AG10803 (cell line): ENCODE results near the gene NAA80.

Experiments used
- DNase-seq: peaks from one replicate; pipeline ENCODE4 v3.0.0; 2010; ENCODE audit warnings: low read depth
- H3K4me3 ChIP-seq: 2 replicates; pipeline ENCODE4 v1.5.1; 2011; ENCODE audit warnings: mild to moderate bottlenecking, low read length, control low read depth
- CTCF ChIP-seq: conservative IDR thresholded peaks from 2 replicates; pipeline ENCODE4 v1.5.1; 2011; ENCODE audit warnings: mild to moderate bottlenecking, low read length, control low read depth, inconsistent platforms

Gene NAA80

GRCh38 chr3:50246517-50246954 is 52.7 kb downstream of the NAA80 start:
- peak overlapping the region; percentile 33 for H3K4me3 ChIP-seq
- DNase-seq: peak; percentile 84
- TF ChIP-seq CTCF: no peak
